ENCODE measurements around the gene TVP23C. TPM values are rescaled to one million over a fixed set of nuclear protein-coding genes. Genes with fewer than 3 reads are reported as not detected.

The TVP23C gene
- total and polyA plus RNA-seq, 2 of the 8 experiments (the other 6 are each of a cell fraction or from before 2014, with no cell fraction given) = 2.9 to 9.6 TPM

- TF ChIP-seq POLR2AphosphoS5 (IDR thresholded peaks at IDR 0.05; ENCODE audit: low read depth, low read length) = no peak
- no peak for TF ChIP-seq HDAC6 (IDR thresholded peaks at IDR 0.05; ENCODE audit: low read depth, low read length)
Measured at GRCh38 chr17:15466131-15466530, 97.2 kb downstream of the TVP23C start (continued).
